Suprapubic skin (tissue), 4 donors: ENCODE measurements around the gene GMDS. TPM values are rescaled to one million over a fixed set of nuclear protein-coding genes. Genes with fewer than 3 reads are reported as not detected.

ENCODE experiments used
- DNase-seq, 2 donors: peaks; one replicate each; pipeline ENCODE4 v3.0.0-alpha.2; 2019; ENCODE audit warnings: low spot score in 2 of 2
- H3K27ac ChIP-seq: fragments of 200-600 bp; sonication (generic); one replicate; pipeline ENCODE4 v1.5.1; 2019
- H3K27me3 ChIP-seq: fragments of 200-600 bp; sonication (generic); one replicate; pipeline ENCODE4 v1.5.1; 2019
- H3K36me3 ChIP-seq: fragments of 200-600 bp; sonication (generic); one replicate; pipeline ENCODE4 v1.5.1; 2019
- H3K4me1 ChIP-seq: fragments of 200-600 bp; sonication (generic); one replicate; pipeline ENCODE4 v1.5.1; 2019
- H3K4me3 ChIP-seq: fragments of 200-600 bp; sonication (generic); one replicate; pipeline ENCODE4 v1.5.1; 2019; ENCODE audit warnings: mild to moderate bottlenecking
- H3K9me3 ChIP-seq: fragments of 200-600 bp; sonication (generic); one replicate; pipeline ENCODE4 v1.5.1; 2019
- CTCF ChIP-seq, 2 donors: fragments of 200-600 bp in 1 of 2; fragments of 450-650 bp in 1 of 2; sonication (generic) in 1 of 2; IDR thresholded peaks; one replicate each; pipeline ENCODE4 v1.5.1; 2016 to 2019; ENCODE audit warnings: antibody characterized with exemption in 2 of 2, mild to moderate bottlenecking in 1 of 2, moderate library complexity in 1 of 2
- EP300 ChIP-seq: sonication (generic); formaldehyde crosslinking; IDR thresholded peaks from one replicate; pipeline ENCODE4 v1.6.1; 2017; ENCODE audit warnings: antibody characterized with exemption
- POLR2A ChIP-seq, 2 donors: fragments of 450-650 bp; IDR thresholded peaks; one replicate each; pipeline ENCODE4 v1.6.1; 2017; ENCODE audit warnings: antibody characterized with exemption in 2 of 2, mild to moderate bottlenecking in 2 of 2, moderate library complexity in 2 of 2
- POLR2AphosphoS5 ChIP-seq, 3 donors: sonication (generic); formaldehyde crosslinking; IDR thresholded peaks; one replicate each; pipeline ENCODE4 v1.6.1; 2017; ENCODE audit warnings: antibody characterized with exemption in 3 of 3
- WGBS: methylation state at CpG from one replicate; pipeline ENCODE4 v1.1.5; 2018; 5-methylcytosine and 5-hydroxymethylcytosine counted together
- total RNA-seq, 4 donors: library from RNA; depleted of rRNA; stranded (reverse); fragments of >200 nt; gene quantifications; one replicate each; pipeline ENCODE4 v1.1.0, GENCODE V29; 2016

Gene GMDS
- total RNA-seq, 4 donors from 2014 or later = 11.7 to 19.3 (median 13.2) TPM

- Histone ChIP-seq H3K4me1 (no peaks in the 10 kb centered on the region), H3K9me3 (no peaks in the 10 kb centered on the region), H3K4me3 (no peak overlapping the region), H3K27ac (no peak overlapping the region), H3K36me3 (no peaks in the 10 kb centered on the region), H3K27me3 (no peaks in the 10 kb centered on the region)
- no peak for TF ChIP-seq POLR2AphosphoS5 (IDR thresholded peaks at IDR 0.05)
- no peak for TF ChIP-seq CTCF (IDR thresholded peaks at IDR 0.05)
- no peak for TF ChIP-seq POLR2A (IDR thresholded peaks at IDR 0.05)
- TF ChIP-seq EP300 = no peak
- DNase-seq = no peak
- 91% methylated on average over 14 of the region's 14 CpGs for WGBS
These were observed 292.6 kb downstream of the GMDS start for GRCh38 chr6:1952740-1953360.

- Histone ChIP-seq H3K4me3 (no peak overlapping the region), H3K9me3 (no peaks in the 10 kb centered on the region), H3K36me3 (no peaks in the 10 kb centered on the region), H3K4me1 (no peaks in the 10 kb centered on the region), H3K27me3 (no peaks in the 10 kb centered on the region), H3K27ac (no peak overlapping the region)
- DNase-seq = no peak
- TF ChIP-seq POLR2A (IDR thresholded peaks at IDR 0.05) (no peak), CTCF (IDR thresholded peaks at IDR 0.05) (no peak), POLR2AphosphoS5 (IDR thresholded peaks at IDR 0.05) (no peak), EP300 (no peak)
- 87% methylated on average over 6 of the region's 6 CpGs for WGBS
These were observed 294.8 kb downstream of the GMDS start for GRCh38 chr6:1950631-1951030.

GRCh38 chr6:1949538-1949937 lies 295.9 kb downstream of the GMDS start:
- WGBS = 94% methylated on average over 2 of the region's 2 CpGs

GRCh38 chr6:1947922-1948321 lies 297.5 kb downstream of the GMDS start:
- Histone ChIP-seq H3K4me1 (no peaks in the 10 kb centered on the region), H3K4me3 (no peak overlapping the region), H3K9me3 (no peaks in the 10 kb centered on the region), H3K27me3 (no peaks in the 10 kb centered on the region), H3K36me3 (no peaks in the 10 kb centered on the region), H3K27ac (no peak overlapping the region)
- WGBS = 96% methylated on average over 4 of the region's 4 CpGs
- TF ChIP-seq POLR2AphosphoS5 (IDR thresholded peaks at IDR 0.05) = no peak
- DNase-seq = no peak

More at GRCh38 chr6:1949538-1949937, 295.9 kb downstream of the GMDS start:
- DNase-seq = no peak
- H3K4me1 ChIP-seq = no peaks in the 10 kb centered on the region
- no peak overlapping the region for H3K27ac ChIP-seq
- no peak for TF ChIP-seq CTCF (IDR thresholded peaks at IDR 0.05)
- no peak for TF ChIP-seq POLR2AphosphoS5 (IDR thresholded peaks at IDR 0.05)
- no peak for TF ChIP-seq POLR2A (IDR thresholded peaks at IDR 0.05)
- no peak for TF ChIP-seq EP300
- H3K27me3 ChIP-seq = no peaks in the 10 kb centered on the region
- no peaks in the 10 kb centered on the region for H3K9me3 ChIP-seq
- no peaks in the 10 kb centered on the region for H3K36me3 ChIP-seq
- H3K4me3 ChIP-seq = no peak overlapping the region

GRCh38 chr6:1946583-1946982 lies 298.8 kb downstream of the GMDS start:
- Histone ChIP-seq H3K27ac (no peak overlapping the region), H3K36me3 (no peaks in the 10 kb centered on the region), H3K9me3 (no peaks in the 10 kb centered on the region), H3K4me3 (no peak overlapping the region), H3K4me1 (no peaks in the 10 kb centered on the region), H3K27me3 (no peaks in the 10 kb centered on the region)
- 68% methylated on average over 3 of the region's 3 CpGs for WGBS
- DNase-seq = no peak
- TF ChIP-seq EP300 (no peak), POLR2A (IDR thresholded peaks at IDR 0.05) (no peak), CTCF (IDR thresholded peaks at IDR 0.05) (no peak), POLR2AphosphoS5 (IDR thresholded peaks at IDR 0.05) (no peak)
